HG03135 (cell line): ENCODE results near the gene MRO.
"Not testable (repeated sequence)": the region's sequence is repeated elsewhere in the genome, so short reads cannot be mapped to it uniquely, and the experiment has no call there.

ENCODE experiments used
- ATAC-seq: cut with Tn5 transposase; IDR thresholded peaks from one replicate; pipeline ENCODE4 v1.9.1; 2021; ENCODE audit warnings: mild to moderate bottlenecking, moderate library complexity; ENCODE audit not compliant: unreplicated experiment

Gene MRO

DNA sequence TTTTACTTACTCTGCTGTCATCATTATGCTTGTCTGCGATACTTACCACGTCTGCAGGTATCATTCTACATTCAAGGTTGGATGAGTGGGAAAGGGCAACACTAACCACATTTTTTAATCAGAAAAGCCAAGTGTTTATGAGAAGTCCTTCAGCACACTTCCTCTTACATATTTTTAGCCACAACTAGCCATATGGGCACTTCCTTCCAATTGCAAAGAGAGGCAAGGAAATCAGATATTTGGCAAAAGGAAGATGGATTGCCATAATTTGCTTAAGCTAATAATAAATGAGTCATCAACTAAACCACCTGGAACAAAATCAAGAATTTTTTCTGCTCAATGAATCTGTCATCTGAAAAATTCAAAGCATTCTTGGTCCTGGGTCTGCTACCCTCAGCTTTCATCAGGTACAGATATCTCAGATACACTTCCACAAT is 16.7 kb upstream of the MRO start:
- ATAC-seq = no peak

DNA sequence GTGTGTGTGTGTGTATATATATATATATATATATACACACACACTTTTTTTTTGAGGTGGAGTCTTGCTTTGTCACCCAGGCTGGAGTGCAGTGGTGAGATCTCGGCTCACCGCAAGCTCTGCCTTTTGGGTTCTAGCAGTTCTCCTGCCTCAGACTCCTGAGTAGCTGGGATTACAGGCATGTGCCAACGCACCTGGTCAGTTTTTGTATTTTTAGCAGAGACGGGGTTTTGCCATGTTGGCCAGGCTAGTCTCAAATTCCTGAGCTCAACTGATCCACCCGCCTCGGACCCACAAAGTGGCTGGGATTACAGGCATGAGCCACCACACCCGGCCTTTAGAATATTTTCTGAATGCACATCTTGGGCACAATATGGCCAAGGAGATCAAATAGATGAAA is 13.7 kb upstream of the MRO start:
- not testable (repeated sequence) for ATAC-seq

DNA sequence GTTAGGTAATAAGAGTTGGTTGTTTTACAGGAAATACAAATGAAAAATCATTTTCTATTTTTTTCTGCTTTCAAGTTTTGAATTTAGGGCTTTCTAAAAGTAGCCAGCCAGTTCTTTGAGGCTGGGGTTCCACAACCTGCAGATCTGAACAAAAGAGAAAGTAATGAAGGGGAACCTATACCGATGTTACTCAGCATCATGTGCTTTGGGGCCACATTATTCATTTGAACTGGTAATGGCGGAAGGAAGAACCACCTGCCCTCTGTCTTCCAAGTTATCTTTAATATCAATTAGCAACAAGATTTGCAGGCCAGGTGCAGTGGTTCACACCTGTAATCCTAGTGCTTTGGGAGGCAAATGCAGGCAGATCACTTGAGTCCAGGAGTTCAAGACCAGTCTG is 12.9 kb upstream of the MRO start:
- no peak for ATAC-seq

DNA sequence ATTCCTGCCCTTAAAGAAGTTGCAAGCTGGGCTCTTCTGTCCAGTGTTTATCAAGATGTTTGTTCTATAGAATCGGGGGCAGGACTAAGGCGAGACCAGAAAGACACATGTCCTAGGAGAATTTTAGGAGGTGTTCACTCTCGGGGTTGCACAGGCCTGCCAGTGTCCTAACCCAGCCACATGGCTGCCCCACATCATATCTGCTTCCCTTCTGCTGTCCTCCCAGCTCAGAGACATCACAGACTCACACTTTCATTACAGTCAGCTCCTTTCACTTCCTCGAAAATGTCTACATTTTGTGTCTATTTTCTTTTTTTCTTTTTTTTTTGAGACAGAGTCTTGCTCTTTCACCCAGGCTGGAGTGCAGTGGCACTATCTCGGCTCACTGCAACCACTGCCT is 10.7 kb upstream of the MRO start:
- peak; percentile 54 for ATAC-seq

DNA sequence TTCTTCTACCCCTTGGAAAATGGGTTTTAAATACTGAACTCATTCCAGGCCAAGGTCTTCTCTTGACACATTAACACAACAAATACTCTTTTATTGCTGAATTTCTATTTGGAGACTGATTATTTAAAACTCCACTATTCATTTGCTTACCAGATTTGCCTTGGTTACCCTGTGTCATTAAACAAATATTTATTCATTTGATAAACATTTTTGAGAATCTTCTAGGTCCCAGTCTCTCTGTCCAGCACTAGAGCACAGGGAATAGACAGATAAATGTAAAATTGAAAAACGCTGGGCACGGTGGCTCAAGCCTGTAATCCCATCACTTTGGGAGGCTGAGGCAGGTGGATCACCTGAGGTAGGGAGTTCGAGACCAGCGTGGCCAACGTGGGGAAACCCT is 9.8 kb upstream of the MRO start:
- no peak for ATAC-seq

DNA sequence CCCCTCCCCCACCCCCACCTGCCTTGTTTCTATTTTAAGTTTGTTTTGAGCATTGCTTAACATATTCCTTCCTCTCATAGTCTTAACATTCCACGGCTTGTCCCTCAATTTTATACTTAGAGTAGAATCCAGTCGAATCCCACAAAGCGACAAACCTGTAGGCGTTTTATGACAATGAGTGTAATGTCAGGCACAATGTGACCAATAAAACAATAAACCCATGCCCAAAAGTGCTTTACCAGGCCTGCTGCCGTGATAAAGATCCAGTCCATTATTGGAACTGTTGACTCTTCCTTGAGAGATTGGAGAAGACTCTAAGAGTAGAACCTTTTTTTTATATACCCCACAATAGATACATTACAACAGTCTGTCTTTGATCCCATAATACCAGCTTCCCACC is 6.2 kb upstream of the MRO start:
- ATAC-seq = no peak

DNA sequence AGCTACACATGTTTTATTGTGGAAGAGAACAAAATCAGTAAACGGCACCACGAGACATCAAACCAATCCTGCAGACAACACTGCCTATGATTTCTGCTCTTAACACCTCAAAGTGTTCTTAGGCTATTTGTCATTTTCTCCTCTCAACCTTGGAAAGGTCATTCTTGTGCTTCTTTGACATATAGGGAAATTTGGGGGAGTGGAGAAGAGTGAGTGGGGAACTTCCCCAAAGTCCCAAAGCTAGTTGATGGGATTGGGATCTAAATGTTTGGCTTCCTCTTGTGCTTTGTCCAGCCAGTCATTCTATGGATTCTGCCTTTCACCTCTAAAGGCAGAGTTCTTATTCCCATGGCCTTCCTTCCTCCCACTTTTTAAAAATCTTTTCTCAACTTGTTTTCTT is 5.8 kb upstream of the MRO start:
- no peak for ATAC-seq

DNA sequence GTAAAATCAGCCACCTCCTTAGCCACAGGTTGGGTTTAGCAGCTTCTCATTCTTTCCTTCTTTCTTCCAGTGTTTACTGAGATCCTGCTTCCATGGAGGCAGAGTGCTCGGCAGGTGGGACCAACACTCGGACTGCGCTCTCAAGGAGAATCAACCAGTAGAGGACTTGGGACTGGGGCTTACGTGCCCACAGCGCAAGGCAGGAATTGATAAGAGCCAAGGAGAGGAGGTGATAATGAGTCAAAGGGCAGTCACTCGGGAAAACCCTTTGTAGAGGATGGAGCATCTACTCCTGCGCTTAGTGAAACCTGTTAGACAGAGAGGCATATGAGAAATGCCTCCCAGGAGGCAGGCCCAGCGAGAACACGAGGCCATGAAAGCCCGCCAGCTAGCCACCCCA is 2.9 kb upstream of the MRO start:
- no peak for ATAC-seq

DNA sequence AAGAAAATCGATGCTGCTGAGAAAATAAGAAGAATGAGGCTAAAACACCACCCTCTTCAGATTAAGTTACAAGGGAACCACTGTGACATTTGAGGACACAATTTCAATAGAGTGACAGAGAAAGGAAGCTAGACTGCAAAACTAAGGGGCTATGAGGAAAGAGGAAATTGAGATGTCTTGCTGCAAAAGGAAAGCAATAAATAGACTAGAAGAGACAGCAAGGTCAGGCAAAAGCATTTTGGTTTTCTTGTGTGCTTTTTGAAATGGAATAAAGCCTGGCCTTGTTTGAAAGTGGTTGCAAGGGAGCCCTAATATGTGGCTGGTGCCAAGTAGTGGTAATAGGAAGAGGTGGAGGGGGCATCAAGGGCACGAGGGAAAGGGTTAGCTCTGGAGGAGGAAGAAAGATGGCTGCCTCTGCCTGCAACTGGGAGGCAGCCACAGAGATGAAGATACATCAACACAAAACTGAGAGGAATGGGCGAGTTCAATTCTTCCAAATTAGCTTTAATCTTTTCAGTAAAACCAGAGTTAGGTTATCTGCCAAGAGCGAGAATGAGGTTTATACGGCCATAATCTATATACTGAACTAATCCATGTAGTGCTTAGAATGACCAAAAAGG is 1.2 kb upstream of the MRO start:
- no peak for ATAC-seq

DNA sequence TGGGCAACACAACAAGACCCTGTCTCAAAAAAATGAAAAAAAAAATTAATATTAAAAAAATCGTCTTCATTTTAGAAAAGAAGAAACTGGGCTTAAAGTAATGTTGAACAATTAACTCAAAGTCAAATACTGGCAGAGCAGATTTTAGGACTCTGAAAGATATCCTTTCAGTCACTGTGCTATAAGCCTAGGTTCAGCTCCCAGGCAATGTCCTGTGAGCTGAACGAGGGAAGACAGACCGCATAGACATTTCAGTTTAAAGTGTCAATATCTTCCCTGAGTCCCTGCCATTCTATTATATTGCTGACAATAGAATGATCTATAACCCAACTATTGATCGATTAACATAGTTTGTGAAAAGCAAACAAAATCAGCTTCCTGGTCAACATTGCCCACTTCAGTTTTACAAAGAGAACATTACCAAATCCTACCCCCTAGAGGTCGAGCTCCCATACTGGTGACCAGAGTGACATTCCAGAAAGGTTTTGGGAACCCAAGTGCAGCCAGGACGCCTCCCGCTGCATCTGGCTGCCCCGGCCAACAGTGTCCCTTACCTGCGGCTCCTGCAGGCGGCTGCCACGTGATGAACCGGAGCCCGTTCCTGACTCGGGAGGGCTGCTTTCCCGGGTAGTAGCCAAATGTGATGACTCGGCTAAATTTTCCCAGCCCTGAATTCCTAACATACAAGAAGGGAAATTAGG is 639 bp downstream of the MRO start:
- no peak for ATAC-seq

DNA sequence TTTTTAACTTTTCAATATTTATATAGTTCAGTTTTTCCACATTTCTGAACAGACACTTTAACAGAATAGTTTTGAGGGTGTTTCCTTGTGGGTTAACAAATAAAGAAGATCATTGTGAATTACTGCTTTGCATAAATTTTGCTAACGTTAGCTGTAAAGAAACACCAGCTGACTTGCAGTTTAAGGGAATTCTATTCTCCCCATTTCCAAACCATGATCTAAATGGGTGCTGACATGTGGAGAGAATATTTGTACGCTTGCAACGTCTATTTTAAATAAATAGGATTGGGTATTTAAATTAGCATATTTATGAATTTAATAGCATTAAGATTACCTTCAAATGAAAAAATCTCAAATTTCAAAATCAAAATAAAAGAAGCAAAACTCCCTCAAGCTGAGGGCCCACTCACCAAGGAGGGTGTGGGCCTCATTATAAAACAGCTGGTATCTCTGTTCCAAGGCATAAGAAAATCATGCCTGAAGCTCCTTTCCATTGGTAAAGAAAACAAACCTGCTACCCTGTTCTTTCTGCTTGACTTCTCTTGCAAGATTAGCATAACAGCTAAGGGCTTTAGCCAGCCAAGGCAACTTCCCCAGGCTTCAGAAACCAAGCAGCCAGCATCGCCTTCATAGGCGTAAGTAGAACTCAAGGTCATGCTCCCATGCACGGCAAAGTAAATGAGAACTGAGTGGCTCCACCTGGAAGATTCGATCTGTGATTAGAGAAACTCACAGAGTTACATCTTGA is 3.2 kb downstream of the MRO start:
- no peak for ATAC-seq

DNA sequence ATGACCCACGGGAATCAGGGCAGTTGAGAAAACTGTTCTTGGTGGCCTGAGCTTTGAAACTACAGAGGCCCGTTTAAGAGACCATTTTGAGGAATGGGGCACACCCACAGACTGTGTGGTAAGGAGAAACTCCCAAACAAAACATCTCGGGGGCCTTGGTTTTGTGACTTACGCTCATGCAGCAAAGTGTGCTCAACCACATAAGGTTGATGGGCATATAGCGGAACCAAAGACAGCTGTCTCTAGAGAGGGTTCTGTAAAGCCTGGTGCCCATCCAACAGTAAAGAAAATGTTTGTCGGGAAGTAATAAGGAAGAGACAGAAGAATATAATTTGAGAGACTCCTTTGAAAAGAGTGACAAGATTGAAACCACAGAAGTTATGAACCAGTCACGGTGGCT is 5.4 kb downstream of the MRO start:
- ATAC-seq = no peak

DNA sequence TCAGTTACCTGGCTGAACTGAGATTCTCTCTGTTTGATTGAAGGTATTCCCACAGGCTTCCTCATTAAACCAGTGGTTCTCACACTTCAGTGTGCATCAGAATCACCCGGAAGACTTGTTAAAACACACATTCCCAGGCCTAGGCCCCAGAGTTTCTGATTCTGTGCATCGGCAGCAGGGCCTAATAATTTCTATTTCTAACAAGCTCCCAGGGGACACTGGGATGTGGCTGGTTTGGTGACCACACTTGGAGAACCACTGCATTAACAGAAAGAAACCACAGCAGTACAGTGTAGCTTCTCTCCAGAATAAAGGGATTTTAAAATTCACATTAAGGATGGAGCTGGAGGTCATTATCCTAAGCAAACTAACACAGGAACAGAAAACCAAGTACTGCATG is 6.5 kb downstream of the MRO start:
- no peak for ATAC-seq

DNA sequence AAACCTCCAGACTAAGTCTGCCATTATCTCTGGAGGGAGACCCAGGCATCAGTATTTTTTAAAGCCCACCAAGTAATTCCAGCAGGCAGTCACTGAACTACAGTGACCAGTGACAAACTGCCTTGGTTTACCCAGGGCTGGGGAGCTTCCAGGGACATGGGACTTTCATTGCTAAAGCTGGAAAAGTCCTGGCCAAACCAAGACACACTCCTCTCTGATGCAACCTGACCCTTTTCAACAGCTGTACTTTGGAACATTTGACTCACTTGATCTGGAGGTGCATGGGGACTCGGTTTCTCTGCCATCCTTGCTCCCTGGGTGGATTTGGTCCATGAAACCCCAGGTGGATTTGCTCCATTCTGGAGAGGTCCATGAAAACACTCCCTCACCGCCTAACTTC is 7.0 kb downstream of the MRO start:
- ATAC-seq = no peak

DNA sequence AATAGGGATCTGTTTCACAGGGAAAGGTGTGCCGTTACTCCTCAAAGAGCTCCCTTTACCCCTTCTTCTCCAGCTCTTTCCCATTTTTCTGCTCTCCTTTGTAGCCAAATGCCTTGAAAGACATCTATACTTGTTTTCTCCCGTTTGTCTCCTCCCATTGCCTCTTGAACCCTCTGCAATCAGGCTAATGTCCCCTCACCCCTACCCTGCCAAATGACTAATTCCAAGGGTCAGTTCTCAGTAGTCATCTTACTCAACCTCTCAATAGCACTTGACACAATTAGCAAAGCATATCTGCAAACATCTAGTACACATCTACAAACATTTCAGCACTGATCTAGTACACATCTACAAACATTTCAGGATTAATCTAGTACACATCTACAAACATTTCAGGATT is 12.6 kb downstream of the MRO start:
- no peak for ATAC-seq

DNA sequence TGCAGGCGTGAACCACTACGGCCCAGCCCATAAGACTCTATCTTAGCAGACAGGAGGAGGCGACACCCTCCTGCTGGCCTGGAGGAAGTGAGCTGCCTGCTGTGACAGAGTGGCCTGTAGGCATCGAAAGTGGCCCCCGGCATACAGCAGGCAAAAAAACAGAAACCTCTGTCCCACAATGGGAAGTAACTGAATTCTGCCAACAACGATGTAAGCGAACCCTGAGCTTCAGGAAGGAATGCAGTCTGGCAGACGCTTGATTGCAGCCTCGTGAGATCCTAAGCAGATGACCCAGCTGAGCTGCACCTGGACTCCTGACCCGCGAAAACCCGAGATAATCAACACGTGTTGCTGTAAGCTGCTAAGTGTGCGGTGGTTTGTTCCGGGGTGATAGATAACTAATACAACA is 13.6 kb downstream of the MRO start:
- ATAC-seq = peak; percentile 61

DNA sequence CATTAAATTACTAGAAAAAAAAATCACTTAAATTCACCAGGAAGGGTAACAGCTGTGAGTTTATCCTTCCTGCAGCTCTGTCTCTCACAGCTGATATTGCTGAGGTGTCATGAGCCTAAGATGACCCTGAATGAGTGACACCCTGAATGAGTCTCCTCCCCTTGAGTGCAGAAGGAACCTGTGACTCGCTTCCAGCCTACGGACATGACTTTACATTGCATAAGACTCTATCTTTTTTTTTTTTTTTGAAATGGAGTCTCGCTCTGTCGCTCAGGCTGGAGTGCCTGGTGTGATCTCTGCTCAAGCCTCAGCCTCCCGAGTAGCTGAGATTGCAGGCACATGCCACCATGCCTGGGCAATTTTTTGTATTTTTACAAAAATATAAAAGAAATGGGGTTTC is 14.1 kb downstream of the MRO start:
- no peak for ATAC-seq

DNA sequence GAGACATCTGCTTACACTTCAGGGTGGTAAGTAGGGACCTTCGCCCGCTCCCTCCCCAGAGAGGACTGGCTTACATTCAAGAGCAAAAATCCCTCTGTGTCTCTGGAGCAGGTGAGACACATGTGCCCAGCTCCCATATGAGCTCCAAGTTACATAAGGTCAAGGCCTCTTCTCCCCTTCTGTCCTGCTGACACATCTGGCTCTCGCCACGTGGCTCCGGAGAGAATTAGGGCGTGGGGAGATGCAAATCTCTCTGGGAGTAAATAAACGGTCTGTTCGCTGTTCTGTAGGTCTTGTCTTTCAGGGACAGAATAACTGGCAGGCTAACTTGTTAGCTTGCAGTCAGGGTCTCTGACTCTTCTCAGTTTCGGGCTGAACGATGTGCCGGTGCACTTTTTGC is 16.2 kb downstream of the MRO start:
- no peak for ATAC-seq

DNA sequence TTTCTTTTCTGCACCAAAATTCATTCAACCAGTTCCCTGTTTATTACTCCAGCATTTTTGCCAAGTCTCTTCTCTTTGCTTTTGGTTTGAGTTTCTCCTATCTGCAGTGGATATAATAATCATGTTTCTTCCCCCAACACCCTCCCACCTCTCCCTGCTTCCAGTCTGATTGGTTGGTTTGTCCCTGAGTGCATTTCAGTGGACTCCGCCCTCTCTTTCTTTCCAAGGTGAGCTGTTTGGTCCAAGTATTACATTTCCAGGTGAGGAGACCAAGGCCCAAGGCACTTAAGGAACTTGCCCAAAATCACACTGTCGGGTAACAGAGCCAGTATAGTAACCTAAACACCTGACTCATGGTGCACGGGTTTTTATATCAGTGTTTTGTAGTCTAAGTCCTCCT is 17.7 kb downstream of the MRO start:
- ATAC-seq = no peak

DNA sequence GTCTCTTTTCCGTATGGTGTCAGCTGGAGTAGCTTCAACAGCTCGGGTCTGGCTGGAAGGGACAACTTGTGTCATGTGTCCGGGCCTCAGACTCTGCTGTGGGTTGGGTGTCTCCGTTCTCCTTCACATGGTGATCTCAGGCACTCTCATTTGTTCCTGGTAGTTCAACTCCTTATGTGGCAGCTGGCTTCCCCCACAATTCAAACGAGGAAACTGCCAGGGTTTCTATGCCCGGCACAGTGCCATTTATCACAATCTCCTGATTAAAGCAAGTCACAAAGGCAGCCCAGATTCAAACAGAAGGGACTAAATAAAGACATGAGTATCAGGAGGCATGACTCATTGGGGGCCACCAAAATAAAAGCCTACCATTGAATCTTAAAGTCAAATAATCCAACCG is 22.7 kb downstream of the MRO start:
- ATAC-seq = no peak

DNA sequence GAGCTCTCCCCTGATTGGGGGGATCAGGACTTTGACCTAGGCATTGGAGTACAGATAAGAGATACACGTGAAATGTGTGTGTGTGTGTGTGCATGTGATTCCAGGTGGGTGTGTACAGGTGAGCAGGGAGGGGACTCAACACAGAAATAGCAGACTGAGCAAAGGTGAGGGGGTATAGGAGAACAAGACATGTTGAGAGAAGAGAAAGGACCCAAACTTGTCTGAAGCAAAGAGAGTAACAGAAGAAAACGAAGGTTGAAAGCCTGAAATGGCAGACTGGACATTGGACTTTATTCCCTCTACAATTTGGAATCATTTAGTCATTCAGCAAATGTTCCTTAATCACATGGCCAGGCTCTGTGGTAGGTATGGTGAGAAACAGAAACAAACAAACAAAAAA is 23.3 kb downstream of the MRO start:
- ATAC-seq = no peak
